ENCODE measurements around the gene NT5DC4. TPM values are rescaled to one million over a fixed set of nuclear protein-coding genes. Genes with fewer than 3 reads are reported as not detected.
A peak's percentile ranks its signal among the peaks of the same experiment; 100 is the strongest.

NT5DC4 gene
- total and polyA plus RNA-seq, 2 of the 4 experiments (the other 2 are of a cell fraction): not detected

- Histone ChIP-seq H3K9me3 (ENCODE audit: control insufficient read depth, insufficient read depth, low read length) (no peaks in the 10 kb centered on the region), H3K79me1 (ENCODE audit: low read depth in 1 of 2, low read length in 2 of 2) (no peaks in the 10 kb centered on the region), H2BK15ac (ENCODE audit: low read depth, low read length) (no peak overlapping the region), H2AK5ac (ENCODE audit: low read depth, low read length) (no peak overlapping the region), H4K8ac (ENCODE audit: low read depth in 2 of 2, low read length in 2 of 2) (no peak overlapping the region), H3K18ac (ENCODE audit: low read depth, low read length) (no peak overlapping the region), H4K5ac (ENCODE audit: low read depth, low read length) (no peak overlapping the region), H3K56ac (ENCODE audit: extremely low read depth, insufficient read depth, low read length) (no peak overlapping the region), H2BK5ac (ENCODE audit: low read depth, low read length, poor library complexity, severe bottlenecking) (no peak overlapping the region), H2BK120ac (ENCODE audit: low read depth, low read length) (no peak overlapping the region), H2AFZ (replicated peaks; ENCODE audit: low read length, poor library complexity) (no peak overlapping the region), H3K36me3 (ENCODE audit: control insufficient read depth, insufficient read depth, low read length) (no peaks in the 10 kb centered on the region), H3K27ac (ENCODE audit: insufficient read depth, low read length) (no peak overlapping the region), H4K20me1 (ENCODE audit: insufficient read depth, low read length) (no peaks in the 10 kb centered on the region), H2AK9ac (replicated peaks; ENCODE audit: low read depth, low read length, poor library complexity) (no peak overlapping the region), H2BK20ac (ENCODE audit: low read depth, low read length) (no peak overlapping the region), H3K9me1 (ENCODE audit: insufficient read depth, low read length) (no peaks in the 10 kb centered on the region), H3K4ac (ENCODE audit: low read depth, low read length) (no peak overlapping the region), H3K23ac (ENCODE audit: low read depth, low read length) (no peak overlapping the region), H3K4me2 (ENCODE audit: low read depth, low read length) (no peak overlapping the region), H4K91ac (ENCODE audit: insufficient read depth, low read depth, low read length) (no peak overlapping the region), H3K27me3 (ENCODE audit: control insufficient read depth, insufficient read depth, low read length) (no peaks in the 10 kb centered on the region), H3K4me3 (ENCODE audit: insufficient read depth, low read depth, low read length) (no peak overlapping the region), H3K9ac (ENCODE audit: low read depth, low read length) (no peak overlapping the region), H3K14ac (replicated peaks; ENCODE audit: low read depth, low read length) (no peak overlapping the region), H3K4me1 (ENCODE audit: control insufficient read depth, insufficient read depth, low read length) (no peaks in the 10 kb centered on the region)
- WGBS, 2 experiments (ENCODE audit: extremely low coverage in 2 of 2, insufficient read length in 1 of 2): no CpG with 5 or more reads among the region's 1 CpG
- CTCF ChIA-PET: interaction anchor here (0.9 kb wide), 1 partner anchor 30 kb away, joined by 5 read pairs; no protein-coding TSS in a partner anchor
- dilution Hi-C loops (cut with HindIII; ENCODE audit: low sequenced_read_pairs, unreplicated experiment) (no loop called here), in situ Hi-C loops (cut with MboI; ENCODE audit: low sequenced_read_pairs) (no loop called here), intact Hi-C loops (cut with micrococcal nuclease) (no loop called here)
- no peak for TF ChIP-seq ELK1 (IDR thresholded peaks at IDR 0.05; ENCODE audit: borderline replicate concordance, low read depth, low read length)
- peak; percentile 68 for TF ChIP-seq MAFK (IDR thresholded peaks at IDR 0.05; ENCODE audit: low read depth, low read length)
- no peak for TF ChIP-seq POLR2A (IDR thresholded peaks at IDR 0.05; ENCODE audit: low read depth, low read length)
- TF ChIP-seq BHLHE40 (IDR thresholded peaks at IDR 0.05; ENCODE audit: low read depth, low read length): no peak
- no peak for TF ChIP-seq NFE2L2 (IDR thresholded peaks at IDR 0.05; ENCODE audit: low read depth, low read length)
- TF ChIP-seq SMC3 (IDR thresholded peaks at IDR 0.05; ENCODE audit: low read depth, low read length): no peak
- POLR2A ChIA-PET (ENCODE audit: unreplicated experiment): no interaction called here
- BruUV-seq (replicated peaks): no TSS peak
- ATAC-seq (ENCODE audit: low read depth): no peak
- no peak for DNase-seq
Measured at GRCh38 chr2:112779598-112779997, 58.8 kb downstream of the NT5DC4 start.

Data from IMR-90 (cell line).